Measurements from ENCODE around the gene CCNE1.

CCNE1 gene

DNA sequence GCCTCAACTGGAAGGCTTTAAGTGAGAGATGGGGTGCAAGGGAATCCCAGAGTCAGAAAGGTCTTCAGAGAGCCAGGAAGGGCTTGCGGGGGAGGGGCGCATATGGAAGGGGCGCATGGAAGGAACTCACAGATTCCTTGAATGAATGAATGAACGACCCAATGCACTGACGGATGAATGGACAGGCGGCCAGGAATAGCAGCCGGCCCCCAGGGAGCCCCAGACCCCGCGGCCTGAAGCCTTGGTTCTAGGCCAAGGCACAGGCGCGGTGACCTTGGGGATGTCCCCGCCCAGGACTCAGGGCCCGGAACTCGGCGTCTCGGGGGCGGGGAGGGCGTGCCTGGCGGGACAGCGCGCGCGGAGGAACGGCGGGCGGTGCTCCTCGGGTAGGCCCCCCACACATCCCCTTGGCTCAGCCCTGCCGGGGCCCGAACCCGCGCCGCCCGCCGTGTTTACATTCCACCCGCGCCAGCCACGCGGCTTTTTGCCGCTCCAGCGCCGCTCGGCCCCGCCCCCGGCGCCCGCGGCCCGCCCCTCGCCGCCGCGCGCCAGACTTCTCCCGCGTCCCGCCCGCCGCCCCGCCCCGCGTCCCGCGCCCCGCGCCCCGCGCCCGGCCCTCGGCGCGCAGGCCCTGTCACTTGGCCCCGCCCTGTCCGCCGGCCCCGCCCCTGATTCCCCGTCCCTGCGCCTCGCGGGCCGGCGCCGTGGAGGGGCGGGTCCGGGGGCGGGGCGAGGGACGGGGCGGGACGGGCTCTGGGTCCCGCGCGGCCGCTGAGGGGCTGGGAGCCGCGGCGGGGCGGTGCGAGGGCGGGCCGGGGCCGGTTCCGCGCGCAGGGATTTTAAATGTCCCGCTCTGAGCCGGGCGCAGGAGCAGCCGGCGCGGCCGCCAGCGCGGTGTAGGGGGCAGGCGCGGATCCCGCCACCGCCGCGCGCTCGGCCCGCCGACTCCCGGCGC is at the start of gene CCNE1:
TSS of gene CCNE1 (plus strand) at position 867 of the 955 bp plus-strand sequence. CDS start 565 bp downstream, outside the sequence.
- peak in 1 of 2 experiments; percentile 93 for DNase-seq

DNA sequence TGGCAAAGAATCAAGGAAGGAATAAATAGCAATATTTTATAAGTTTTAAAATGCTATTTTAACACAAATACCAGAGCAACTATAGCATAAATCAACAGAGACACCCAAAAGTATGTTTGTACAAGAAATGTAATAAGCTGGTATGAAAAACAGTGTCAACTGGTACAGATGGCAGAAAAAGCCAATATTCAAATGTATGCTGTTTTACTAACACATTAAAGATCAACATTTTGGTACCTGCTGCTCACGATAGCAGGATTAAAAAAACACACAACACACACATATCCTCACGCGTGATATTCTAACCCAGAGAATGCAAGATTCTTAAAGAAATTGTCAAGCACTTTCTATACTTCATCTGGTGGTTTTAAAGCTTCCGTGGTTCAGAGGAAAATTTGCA is 48.6 kb upstream of the CCNE1 start:
- no peak for DNase-seq

DNA sequence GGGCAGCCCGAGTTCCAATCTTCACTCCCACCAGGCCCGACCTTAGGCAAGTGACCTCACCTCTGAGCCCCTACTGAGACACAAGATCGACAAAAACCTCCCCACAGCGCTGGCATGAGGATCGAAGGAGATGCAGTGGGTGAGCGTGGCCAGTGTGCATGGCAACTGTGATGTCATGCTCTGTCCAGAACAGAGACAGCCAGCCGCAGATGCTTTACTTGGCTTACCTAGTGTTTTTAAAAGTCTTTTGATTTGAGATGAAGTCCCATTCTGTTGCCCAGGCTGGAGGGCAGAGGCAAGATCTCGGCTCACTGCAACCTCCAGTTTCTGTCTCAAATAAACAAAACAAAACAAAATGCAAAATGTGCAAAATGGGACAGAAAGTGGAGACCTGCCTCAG is 47.4 kb upstream of the CCNE1 start:
- no peak for DNase-seq

DNA sequence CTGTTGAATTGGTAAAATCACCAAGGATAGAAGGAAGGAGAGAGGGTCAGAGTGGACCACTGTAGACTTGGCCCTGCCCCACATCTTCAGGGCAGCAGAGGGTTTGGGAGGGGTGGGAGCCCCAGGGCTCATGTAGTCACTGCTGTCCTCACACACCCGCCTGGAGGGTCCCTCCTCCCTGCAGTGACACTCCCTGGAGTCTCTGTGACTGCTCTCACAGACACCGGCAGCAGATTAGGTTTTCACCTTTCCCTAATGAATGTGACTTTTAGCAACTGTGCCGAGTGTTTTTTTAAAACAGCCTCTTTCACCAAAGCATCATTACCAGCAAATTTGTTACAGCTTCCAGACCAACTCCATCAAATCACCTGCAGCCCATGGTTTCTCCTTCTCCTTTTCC is 45.7 kb upstream of the CCNE1 start:
- no peak for DNase-seq

DNA sequence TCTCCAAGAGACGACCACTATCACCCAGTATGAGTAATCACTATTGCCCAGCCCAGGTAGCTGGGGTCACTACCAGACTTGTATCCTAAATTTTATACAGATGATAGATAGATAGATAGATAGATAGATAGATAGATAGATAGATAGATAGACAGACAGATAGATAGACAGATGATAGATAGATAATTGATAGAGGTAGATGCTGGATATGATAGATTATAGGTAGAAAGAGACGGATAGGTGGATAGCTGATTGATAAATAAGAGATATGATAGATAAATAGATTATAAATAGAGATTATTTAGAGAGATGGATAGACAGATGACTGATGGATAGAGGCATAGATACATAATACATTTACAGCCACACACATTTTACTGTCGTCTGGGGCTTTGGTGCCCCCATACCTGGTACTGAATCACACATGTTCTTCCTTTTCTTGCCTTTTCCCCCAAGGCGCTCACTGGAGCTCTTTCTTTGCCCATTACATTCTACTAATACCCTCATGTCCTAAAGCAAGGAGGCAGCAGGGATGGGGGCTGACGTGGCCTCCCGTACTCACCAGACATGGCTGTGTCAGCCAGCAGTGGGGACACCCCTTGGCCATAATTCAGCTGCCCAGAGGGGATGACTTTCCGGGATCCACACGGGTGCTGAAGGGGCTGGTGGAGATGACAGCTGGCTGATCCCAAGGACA is 44.6 kb upstream of the CCNE1 start:
- DNase-seq: no peak

DNA sequence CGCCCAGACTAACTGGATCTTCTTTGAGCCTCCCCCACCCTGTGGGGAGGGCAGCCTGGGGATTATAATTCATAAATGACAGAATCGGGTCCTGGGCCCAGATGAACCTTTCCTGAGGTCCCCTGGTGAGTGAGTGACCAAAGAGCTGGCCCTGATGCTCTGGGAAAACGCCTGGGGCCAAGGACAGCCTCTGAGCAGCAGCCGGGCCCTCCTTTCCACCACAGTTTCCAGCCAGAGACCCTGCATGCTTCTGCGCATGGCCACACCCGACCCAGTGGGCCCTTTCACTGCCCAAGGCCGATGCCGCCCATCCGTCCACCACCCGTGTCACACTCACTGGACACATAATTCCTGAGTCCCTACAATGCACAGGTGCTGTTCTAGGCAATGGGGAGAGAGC is 43.6 kb upstream of the CCNE1 start:
- DNase-seq: no peak

DNA sequence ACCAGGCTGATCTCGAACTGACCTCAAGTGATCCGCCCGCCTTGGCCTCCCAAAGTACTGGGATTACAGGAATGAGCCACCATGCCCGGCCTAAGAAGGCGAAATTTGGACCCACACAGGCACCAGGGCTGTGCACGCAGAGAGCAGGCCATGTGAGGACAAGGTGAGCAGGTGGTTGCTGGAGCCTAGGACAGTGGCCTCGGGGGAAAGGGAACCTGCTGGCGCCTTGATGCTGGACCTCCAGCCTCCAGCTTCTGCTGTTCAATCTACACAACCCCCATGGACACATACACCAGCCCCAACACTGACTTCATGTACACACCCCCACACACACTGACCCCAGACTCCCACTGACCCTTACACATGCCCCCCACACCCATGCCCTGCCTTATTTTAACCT is 41.8 kb upstream of the CCNE1 start:
- DNase-seq: no peak

DNA sequence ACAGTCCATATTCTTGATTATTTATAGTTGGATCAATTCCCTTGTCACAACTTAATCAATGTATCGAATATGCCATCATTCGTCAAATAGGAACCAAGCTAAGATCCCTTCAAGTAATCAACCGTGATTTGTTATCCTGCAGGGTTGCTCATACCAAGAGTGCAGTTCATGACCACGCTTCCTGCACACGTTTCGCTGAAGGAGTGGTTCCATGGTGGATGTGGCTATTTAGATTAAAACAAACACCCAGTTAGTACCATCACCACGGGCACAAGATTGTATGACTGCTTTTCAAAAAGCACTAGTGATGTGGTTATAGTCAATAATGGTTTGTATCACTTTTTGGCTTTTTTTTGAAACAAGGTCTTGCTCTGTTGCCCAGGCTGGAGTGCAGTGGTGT is 41.1 kb upstream of the CCNE1 start:
- no peak for DNase-seq

DNA sequence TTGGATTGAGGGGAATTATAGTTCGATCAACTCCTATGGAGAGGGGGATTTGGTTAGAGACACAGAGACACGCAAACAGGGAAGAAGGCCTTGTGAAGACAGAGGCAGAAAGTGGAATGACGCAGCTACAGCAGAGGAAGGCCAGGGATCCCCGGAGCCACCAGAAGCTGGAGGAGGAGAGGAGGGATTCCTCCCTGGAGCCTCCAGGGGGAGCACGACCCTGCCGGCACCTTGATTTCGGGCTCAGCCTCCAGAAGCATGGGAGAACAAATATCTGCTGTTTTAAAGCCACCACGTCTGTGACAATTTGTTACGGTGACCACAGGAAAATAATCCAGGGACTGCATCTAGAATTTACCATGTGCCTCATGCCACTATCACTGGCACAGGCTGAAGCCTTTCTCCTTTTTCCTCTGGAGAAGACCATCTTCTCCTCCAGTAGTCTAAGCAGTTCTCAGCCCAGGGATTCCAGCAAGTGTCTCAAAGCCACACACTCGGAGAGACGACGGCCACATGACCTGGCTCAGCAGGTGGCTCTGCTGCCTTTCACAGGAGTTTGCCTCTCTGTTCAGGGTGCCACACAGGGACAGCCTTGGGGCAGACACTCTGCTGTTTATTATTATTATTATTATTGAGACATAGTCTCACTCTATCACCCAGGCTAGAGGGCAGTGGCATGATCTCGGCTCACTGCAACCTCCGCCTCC is 39.9 kb upstream of the CCNE1 start:
- DNase-seq: peak; percentile 8 to 76

DNA sequence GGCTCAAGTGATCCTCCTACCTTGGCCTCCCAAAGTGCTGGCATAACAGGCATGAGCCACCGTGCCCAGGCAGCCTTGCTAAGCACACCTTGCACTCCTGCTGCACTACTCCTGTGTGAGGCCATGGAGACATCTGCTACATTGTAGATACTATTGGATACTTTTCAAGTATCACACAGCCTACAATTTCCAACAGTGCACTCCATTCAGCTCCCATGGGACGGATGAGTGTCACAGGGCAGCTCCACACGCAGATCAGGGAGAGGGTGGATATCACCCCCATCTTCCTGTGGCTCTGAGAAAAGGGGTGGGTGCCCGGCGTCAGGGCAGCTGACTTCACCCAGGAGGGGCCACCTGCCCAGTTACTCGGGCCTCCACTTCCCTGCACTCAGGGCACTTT is 39.1 kb upstream of the CCNE1 start:
- DNase-seq: no peak

DNA sequence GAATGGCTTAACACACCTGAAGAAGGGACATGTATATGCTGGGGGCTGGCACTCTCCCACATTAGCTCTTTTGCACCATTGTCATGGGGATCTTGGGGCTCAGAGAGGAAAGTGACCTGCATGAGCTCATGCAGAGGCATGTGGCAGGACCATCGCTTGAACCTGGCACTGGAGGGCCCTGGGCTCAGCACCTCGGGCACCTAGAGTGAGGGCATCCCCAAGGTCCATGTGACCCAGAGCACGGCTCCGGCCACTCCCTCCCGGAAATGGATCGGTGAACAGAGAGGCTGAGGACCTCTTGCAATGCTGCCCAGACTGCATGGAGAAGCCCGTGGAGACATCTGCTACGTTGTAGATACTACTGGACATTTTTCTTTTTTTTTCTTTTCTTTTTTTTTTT is 38.6 kb upstream of the CCNE1 start:
- DNase-seq: no peak

DNA sequence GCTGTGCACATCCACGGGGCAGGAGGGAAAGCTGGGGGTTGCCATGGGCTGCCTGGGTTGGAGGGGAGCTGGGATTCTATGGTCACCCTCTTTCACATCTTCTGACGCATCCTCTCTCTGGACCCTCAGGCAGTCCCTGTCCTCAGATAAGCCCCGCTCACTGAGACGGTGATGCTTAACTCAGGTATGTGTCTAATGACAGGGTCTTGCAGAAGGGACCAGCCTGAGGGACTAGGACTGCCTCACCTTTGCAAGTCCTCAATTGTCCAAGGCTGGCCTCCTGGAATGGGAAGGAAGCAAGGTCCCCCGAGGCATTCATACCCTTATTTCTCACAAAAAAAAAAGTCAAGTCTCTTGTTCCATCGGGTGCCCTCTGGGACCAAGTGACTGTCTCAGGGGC is 37.7 kb upstream of the CCNE1 start:
- DNase-seq: no peak

DNA sequence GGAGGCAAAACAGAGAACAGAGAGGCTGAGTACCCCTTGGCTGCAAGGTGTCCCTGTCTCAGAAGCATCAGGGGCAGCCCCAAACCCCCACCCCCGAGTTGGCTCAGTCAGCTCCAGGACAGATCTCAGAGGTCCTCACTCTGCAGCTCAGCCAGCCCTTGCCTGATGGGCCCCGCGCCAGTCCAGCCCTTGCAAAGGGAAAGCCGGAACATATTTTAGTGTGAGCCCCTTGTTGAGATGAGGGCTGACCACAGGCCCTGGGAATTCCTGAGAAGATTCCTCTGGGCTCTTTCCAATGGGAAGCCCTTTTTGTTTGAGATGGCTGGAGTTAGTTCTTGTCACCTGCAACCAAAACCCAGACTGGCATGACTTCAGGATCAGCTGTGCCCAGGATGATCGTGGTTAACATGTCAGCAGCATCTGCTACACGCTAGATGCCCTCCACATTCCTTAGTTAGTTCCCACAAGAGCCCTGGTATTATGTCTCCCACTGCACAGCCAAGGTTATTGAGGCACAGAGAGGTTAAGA is 33.9 kb upstream of the CCNE1 start:
- no peak for DNase-seq

DNA sequence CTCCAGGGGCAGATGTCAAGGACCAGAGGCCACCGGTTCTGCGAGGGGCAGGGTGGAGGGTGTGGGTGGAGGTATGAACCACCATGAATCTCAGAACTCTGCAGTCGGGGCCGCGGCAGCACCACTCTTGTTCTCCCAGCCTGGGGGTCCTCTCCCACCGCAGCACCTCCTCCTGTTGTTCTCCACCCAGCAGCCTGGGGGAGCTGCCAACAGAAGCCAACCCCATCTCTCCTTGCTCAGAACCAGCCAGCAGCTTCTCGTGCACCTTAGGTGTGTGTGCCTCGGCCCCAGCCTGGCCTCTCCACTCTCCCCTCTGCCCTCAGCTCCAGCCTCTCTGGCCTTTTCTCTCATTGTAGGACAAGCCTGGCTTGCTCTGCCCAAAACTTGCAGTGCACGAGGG is 31.9 kb upstream of the CCNE1 start:
- no peak for DNase-seq

DNA sequence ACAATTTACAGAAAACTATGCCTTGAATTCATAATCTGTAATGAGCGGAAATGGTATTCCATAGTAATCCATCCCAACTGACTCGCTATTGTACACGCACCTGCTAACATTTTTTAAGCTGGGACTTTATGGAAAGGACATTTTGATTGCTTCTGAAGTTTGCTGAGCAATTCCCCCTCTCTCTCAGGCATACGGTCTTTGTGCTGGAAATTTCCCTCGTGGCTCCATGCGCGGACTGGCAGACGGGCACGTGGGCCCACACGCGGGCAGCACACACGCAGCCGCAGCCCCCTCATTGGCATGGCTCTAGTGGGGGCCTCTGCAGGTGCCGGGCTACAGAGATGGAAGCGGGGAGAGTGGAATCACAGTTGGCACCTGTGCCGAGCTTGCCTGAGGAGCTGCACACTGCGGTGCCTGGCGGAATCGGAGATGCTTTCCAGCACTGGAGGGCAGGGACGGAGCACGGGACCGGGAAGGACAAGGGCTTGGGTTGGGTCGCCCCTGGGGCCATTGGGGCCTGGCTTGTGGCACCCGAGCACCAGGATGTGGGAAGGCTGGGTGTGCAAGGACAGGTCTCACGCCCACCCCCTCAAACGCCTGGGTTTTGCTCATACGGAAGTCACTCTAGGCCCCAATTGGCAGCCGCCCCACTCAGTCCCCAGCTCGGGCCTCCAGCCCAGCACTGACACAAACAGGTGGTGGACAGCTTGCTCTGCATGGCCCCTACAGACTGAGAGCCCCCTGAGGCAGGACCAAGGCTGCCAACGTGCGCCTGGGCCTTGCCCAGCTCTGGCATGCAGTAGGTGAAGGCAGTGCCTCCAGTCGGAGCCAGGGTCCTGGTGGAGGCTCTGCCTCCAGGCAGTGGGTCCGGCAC is 30.2 kb upstream of the CCNE1 start:
- DNase-seq: no peak

DNA sequence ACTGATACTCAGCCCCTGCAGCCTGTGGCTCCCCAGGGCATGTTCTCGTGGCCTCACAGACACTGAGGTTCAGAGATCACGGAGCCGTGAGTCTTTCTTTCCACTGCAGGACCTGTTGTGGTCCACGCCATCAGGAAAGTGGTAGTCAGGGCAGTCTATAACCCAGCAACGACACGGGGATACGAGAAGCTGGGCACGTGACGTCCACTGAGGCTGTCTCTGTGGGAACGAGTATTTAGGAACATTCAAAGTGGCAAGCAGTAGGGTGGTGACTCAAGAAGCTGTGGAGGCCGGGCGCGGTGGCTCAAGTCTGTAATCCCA is 29.6 kb upstream of the CCNE1 start:
- DNase-seq: no peak

DNA sequence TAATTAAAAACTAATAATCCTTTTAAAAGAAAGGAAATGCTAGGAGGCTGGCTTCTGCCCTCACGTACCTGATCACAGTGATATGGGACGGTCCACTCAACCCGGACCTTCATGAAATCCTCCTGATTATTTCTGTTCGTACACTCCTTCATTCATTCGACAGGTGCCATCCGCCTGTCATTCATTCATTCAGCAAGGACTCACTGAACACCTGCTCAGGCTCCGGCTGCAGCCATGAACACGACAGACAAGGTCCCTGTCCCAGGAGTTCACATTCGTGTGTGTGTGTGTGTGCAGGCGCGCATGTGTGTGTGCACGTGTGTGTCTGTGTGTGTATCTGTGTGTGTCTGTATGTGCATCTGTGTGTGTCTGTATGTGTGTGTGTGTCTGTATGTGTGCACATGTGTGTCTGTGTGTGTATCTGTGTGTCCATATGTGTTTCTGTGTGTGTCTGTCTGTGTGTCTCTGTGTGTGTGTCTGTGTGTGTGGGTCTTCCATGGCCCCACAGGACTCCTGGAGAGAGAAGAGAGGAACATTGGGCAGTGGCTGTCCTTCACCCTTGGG is 28.1 kb upstream of the CCNE1 start:
- no peak for DNase-seq

DNA sequence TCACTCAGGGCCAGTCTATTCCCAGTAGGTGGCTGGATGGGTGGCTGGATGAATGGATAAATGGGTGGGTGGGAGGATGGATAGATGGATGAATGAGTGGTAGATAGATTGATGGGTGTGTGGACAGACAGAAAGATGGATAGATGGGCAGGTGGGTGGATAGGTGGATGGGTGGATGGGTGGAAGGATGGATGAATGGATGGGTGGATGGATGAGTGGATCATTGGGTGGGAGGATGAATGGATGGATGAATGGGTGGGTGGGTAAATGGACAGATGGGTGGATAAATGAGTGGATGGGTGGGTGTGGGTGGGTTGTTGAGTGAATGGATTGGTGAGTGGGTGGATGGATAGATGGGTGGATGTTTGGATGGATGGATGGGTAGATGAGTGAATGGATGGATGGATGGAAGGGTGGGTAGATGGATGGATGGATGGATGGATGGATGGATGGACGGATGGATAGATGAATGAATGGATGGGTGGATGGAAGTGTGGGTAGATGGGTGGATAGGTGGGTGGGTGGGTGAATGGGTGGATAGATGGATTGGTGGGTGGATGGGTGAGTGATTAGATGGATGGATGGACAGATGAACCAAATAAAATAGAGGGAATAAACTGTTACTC is 27.1 kb upstream of the CCNE1 start:
- DNase-seq: no peak

DNA sequence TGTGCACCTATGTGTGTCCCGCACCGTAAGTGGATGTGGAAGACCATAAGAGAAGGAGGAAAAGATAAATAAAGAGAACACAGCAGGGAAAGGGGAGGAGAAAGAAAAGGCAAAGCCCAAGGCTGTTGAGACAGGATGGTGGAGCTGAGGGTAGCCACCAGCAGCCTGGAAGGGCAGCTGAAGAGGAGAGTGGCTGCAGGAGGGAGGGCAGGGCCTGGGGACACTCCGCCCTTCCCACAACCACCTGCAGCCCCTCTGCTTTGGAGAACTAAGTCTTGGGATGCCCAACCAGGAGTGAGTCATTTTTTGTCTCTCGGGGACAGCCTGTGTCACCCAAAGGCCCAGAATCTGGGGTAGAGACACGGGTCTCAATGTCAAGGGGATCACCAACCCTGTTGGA is 26.4 kb upstream of the CCNE1 start:
- DNase-seq: no peak

DNA sequence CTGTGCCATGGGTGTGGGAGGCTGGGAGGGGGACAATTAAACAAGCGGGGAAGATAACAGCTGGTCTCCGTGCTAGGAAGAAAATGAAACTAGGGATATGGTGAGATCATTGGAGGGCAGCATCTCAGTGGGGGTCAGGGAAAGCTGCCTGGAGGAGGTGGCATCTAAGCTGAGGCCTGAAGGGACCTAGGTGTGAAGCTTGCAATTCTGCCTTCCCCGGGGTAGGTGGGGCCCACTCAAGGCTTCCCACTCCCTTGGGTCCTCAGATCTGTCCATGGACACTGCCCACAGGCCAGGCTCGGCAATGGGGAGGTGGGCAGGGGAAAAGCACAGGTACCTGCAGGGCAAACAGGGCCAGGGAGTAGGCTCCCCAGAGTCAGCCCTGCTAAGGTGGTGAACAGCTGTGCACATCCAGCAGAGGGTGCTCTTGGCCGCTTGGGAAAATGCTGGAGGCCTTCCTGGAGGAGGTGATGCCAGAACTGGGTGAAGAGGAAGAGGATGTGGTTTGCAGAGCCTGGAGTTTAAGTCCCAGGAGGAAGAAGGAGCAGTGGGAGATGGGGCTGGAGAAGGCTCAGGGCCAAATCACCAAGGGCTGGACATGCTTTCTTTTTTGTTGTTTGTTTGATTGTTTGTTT is 25.7 kb upstream of the CCNE1 start:
- DNase-seq: no peak

DNA sequence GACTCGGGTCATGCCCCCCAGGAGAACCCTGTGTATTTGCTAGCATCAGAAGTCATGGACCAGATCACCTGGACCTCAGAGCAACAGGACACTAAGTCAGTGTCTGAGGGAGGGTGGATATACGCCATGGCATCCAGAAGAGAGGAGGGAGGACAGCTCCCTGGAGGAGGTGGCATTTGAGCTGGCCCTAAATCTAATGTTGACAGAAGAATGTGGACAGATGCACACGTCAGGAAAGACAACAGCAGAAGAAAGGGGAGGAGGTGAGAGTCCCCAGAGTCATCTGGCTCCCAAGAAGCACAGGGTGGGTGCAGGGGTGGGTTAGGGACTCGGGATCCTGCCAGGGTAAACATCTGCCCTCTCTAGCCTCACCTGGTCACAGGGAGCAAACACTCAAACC is 24.5 kb upstream of the CCNE1 start:
- no peak for DNase-seq

Data from NCI-H526 (cell line).